Measurements from ENCODE around the gene PON1.

PON1 gene

GRCh38 chr7:95295397-95295796 is 28.9 kb downstream of the PON1 start:
- Histone ChIP-seq H3K9me3 (ENCODE audit: control insufficient read depth, low read length) (no peaks in the 10 kb centered on the region), H3K4me1 (ENCODE audit: control insufficient read depth, insufficient read depth, low read length, poor library complexity, severe bottlenecking) (no peaks in the 10 kb centered on the region), H3K27ac (ENCODE audit: low read depth, low read length, severe bottlenecking) (no peak overlapping the region), H3K4me3 (ENCODE audit: extremely low read depth, insufficient read depth, low read length, poor library complexity, severe bottlenecking) (no peak overlapping the region), H3K36me3 (ENCODE audit: control insufficient read depth, insufficient read depth, low read length) (no peaks in the 10 kb centered on the region)

GRCh38 chr7:95290166-95290830 is 34.0 kb downstream of the PON1 start:
- Histone ChIP-seq H3K9me3 (ENCODE audit: control insufficient read depth, low read length) (no peaks in the 10 kb centered on the region), H3K36me3 (ENCODE audit: control insufficient read depth, insufficient read depth, low read length) (no peaks in the 10 kb centered on the region), H3K4me3 (ENCODE audit: extremely low read depth, insufficient read depth, low read length, poor library complexity, severe bottlenecking) (no peak overlapping the region), H3K27ac (ENCODE audit: low read depth, low read length, severe bottlenecking) (no peak overlapping the region), H3K4me1 (ENCODE audit: control insufficient read depth, insufficient read depth, low read length, poor library complexity, severe bottlenecking) (no peaks in the 10 kb centered on the region)
- 81 to 100% methylated on average over 3 of the region's 7 CpGs for WGBS, 2 experiments (ENCODE audit: insufficient coverage in 2 of 2)

GRCh38 chr7:95286096-95286495 is 38.2 kb downstream of the PON1 start:
- Histone ChIP-seq H3K9me3 (ENCODE audit: control insufficient read depth, low read length) (no peaks in the 10 kb centered on the region), H3K4me1 (ENCODE audit: control insufficient read depth, insufficient read depth, low read length, poor library complexity, severe bottlenecking) (no peaks in the 10 kb centered on the region), H3K27ac (ENCODE audit: low read depth, low read length, severe bottlenecking) (no peak overlapping the region), H3K36me3 (ENCODE audit: control insufficient read depth, insufficient read depth, low read length) (no peaks in the 10 kb centered on the region), H3K4me3 (ENCODE audit: extremely low read depth, insufficient read depth, low read length, poor library complexity, severe bottlenecking) (no peak overlapping the region)
- 80% methylated on average over 1 of the region's 2 CpGs; no CpG with 5 or more reads in 1 of the 2 experiments for WGBS, 2 experiments (ENCODE audit: insufficient coverage in 2 of 2)

- 100% methylated on average over 1 of the region's 2 CpGs; no CpG with 5 or more reads in 1 of the 2 experiments for WGBS, 2 experiments (ENCODE audit: insufficient coverage in 2 of 2)
Measured at GRCh38 chr7:95279417-95279816, 44.9 kb downstream of the PON1 start.

GRCh38 chr7:95276114-95276513 is 48.2 kb downstream of the PON1 start:
- no peaks in the 10 kb centered on the region for H3K9me3 ChIP-seq (ENCODE audit: control insufficient read depth, low read length)
- WGBS, 2 experiments (ENCODE audit: insufficient coverage in 2 of 2): 86% methylated on average over 1 of the region's 2 CpGs; no CpG with 5 or more reads in 1 of the 2 experiments
- H3K27ac ChIP-seq (ENCODE audit: low read depth, low read length, severe bottlenecking): no peak overlapping the region
- no peaks in the 10 kb centered on the region for H3K4me1 ChIP-seq (ENCODE audit: control insufficient read depth, insufficient read depth, low read length, poor library complexity, severe bottlenecking)
- no peaks in the 10 kb centered on the region for H3K36me3 ChIP-seq (ENCODE audit: control insufficient read depth, insufficient read depth, low read length)
- no peak overlapping the region for H3K4me3 ChIP-seq (ENCODE audit: extremely low read depth, insufficient read depth, low read length, poor library complexity, severe bottlenecking)

More at GRCh38 chr7:95279417-95279816, 44.9 kb downstream of the PON1 start:
- H3K9me3 ChIP-seq (ENCODE audit: control insufficient read depth, low read length): no peaks in the 10 kb centered on the region
- no peak overlapping the region for H3K4me3 ChIP-seq (ENCODE audit: extremely low read depth, insufficient read depth, low read length, poor library complexity, severe bottlenecking)
- no peaks in the 10 kb centered on the region for H3K36me3 ChIP-seq (ENCODE audit: control insufficient read depth, insufficient read depth, low read length)
- H3K4me1 ChIP-seq (ENCODE audit: control insufficient read depth, insufficient read depth, low read length, poor library complexity, severe bottlenecking): no peaks in the 10 kb centered on the region
- H3K27ac ChIP-seq (ENCODE audit: low read depth, low read length, severe bottlenecking): no peak overlapping the region

GRCh38 chr7:95269640-95270039 is 54.7 kb downstream of the PON1 start:
- no peaks in the 10 kb centered on the region for H3K4me1 ChIP-seq (ENCODE audit: control insufficient read depth, insufficient read depth, low read length, poor library complexity, severe bottlenecking)
- H3K4me3 ChIP-seq (ENCODE audit: extremely low read depth, insufficient read depth, low read length, poor library complexity, severe bottlenecking): no peak overlapping the region
- 100% methylated on average over 2 of the region's 5 CpGs; no CpG with 5 or more reads in 1 of the 2 experiments for WGBS, 2 experiments (ENCODE audit: insufficient coverage in 2 of 2)
- H3K27ac ChIP-seq (ENCODE audit: low read depth, low read length, severe bottlenecking): no peak overlapping the region
- H3K9me3 ChIP-seq (ENCODE audit: control insufficient read depth, low read length): no peaks in the 10 kb centered on the region
- no peaks in the 10 kb centered on the region for H3K36me3 ChIP-seq (ENCODE audit: control insufficient read depth, insufficient read depth, low read length)

GRCh38 chr7:95267754-95268153 is 56.6 kb downstream of the PON1 start:
- no peaks in the 10 kb centered on the region for H3K9me3 ChIP-seq (ENCODE audit: control insufficient read depth, low read length)
- H3K4me1 ChIP-seq (ENCODE audit: control insufficient read depth, insufficient read depth, low read length, poor library complexity, severe bottlenecking): no peaks in the 10 kb centered on the region
- no peaks in the 10 kb centered on the region for H3K36me3 ChIP-seq (ENCODE audit: control insufficient read depth, insufficient read depth, low read length)
- no peak overlapping the region for H3K27ac ChIP-seq (ENCODE audit: low read depth, low read length, severe bottlenecking)
- no CpG with 5 or more reads among the region's 2 CpGs for WGBS, 2 experiments (ENCODE audit: insufficient coverage in 2 of 2)
- no peak overlapping the region for H3K4me3 ChIP-seq (ENCODE audit: extremely low read depth, insufficient read depth, low read length, poor library complexity, severe bottlenecking)

- H3K36me3 ChIP-seq (ENCODE audit: control insufficient read depth, insufficient read depth, low read length): no peaks in the 10 kb centered on the region
- no peak overlapping the region for H3K4me3 ChIP-seq (ENCODE audit: extremely low read depth, insufficient read depth, low read length, poor library complexity, severe bottlenecking)
- no peaks in the 10 kb centered on the region for H3K4me1 ChIP-seq (ENCODE audit: control insufficient read depth, insufficient read depth, low read length, poor library complexity, severe bottlenecking)
- WGBS, 2 experiments (ENCODE audit: insufficient coverage in 2 of 2): no CpG with 5 or more reads among the region's 2 CpGs
- no peaks in the 10 kb centered on the region for H3K9me3 ChIP-seq (ENCODE audit: control insufficient read depth, low read length)
- no peak overlapping the region for H3K27ac ChIP-seq (ENCODE audit: low read depth, low read length, severe bottlenecking)
Measured at GRCh38 chr7:95265634-95266033, 58.7 kb downstream of the PON1 start.

GRCh38 chr7:95264363-95264891 is 59.9 kb downstream of the PON1 start:
- no peaks in the 10 kb centered on the region for H3K4me1 ChIP-seq (ENCODE audit: control insufficient read depth, insufficient read depth, low read length, poor library complexity, severe bottlenecking)
- no peak overlapping the region for H3K27ac ChIP-seq (ENCODE audit: low read depth, low read length, severe bottlenecking)
- WGBS, 2 experiments (ENCODE audit: insufficient coverage in 2 of 2): 89 to 100% methylated on average over 3 of the region's 6 CpGs
- H3K9me3 ChIP-seq (ENCODE audit: control insufficient read depth, low read length): no peaks in the 10 kb centered on the region
- no peak overlapping the region for H3K4me3 ChIP-seq (ENCODE audit: extremely low read depth, insufficient read depth, low read length, poor library complexity, severe bottlenecking)
- H3K36me3 ChIP-seq (ENCODE audit: control insufficient read depth, insufficient read depth, low read length): no peaks in the 10 kb centered on the region

- no peaks in the 10 kb centered on the region for H3K9me3 ChIP-seq (ENCODE audit: control insufficient read depth, low read length)
- no peaks in the 10 kb centered on the region for H3K4me1 ChIP-seq (ENCODE audit: control insufficient read depth, insufficient read depth, low read length, poor library complexity, severe bottlenecking)
- H3K27ac ChIP-seq (ENCODE audit: low read depth, low read length, severe bottlenecking): no peak overlapping the region
- WGBS, 2 experiments (ENCODE audit: insufficient coverage in 2 of 2): 93 to 100% methylated on average over 2 to 4 of the region's 4 CpGs
- H3K36me3 ChIP-seq (ENCODE audit: control insufficient read depth, insufficient read depth, low read length): no peaks in the 10 kb centered on the region
- H3K4me3 ChIP-seq (ENCODE audit: extremely low read depth, insufficient read depth, low read length, poor library complexity, severe bottlenecking): no peak overlapping the region
Measured at GRCh38 chr7:95263785-95264362, 60.5 kb downstream of the PON1 start.

GRCh38 chr7:95262875-95263274 is 61.5 kb downstream of the PON1 start:
- Histone ChIP-seq H3K9me3 (ENCODE audit: control insufficient read depth, low read length) (no peaks in the 10 kb centered on the region), H3K27ac (ENCODE audit: low read depth, low read length, severe bottlenecking) (no peak overlapping the region), H3K4me3 (ENCODE audit: extremely low read depth, insufficient read depth, low read length, poor library complexity, severe bottlenecking) (no peak overlapping the region), H3K4me1 (ENCODE audit: control insufficient read depth, insufficient read depth, low read length, poor library complexity, severe bottlenecking) (no peaks in the 10 kb centered on the region), H3K36me3 (ENCODE audit: control insufficient read depth, insufficient read depth, low read length) (no peaks in the 10 kb centered on the region)
- WGBS, 2 experiments (ENCODE audit: insufficient coverage in 2 of 2): no CpG with 5 or more reads among the region's 2 CpGs
